Transverse colon (tissue), 4 donors: ENCODE data around the gene JPH3. TPM values are rescaled to one million over a fixed set of nuclear protein-coding genes. Genes with fewer than 3 reads are reported as not detected.
"Not testable (repeated sequence)": the region's sequence is repeated elsewhere in the genome, so short reads cannot be mapped to it uniquely, and the experiment has no call there.

Experiments used
- DNase-seq: peaks from one replicate; pipeline ENCODE4 v3.0.0-alpha.2; 2019
- H3K27ac ChIP-seq, 4 donors: fragments of 200-600 bp; sonication (generic); 2 replicates each; pipeline ENCODE4 v1.5.1; 2016 to 2018; ENCODE audit warnings: inconsistent platforms in 4 of 4
- H3K27me3 ChIP-seq: fragments of 200-600 bp; sonication (generic); 2 replicates; pipeline ENCODE4 v1.5.1; 2017; ENCODE audit warnings: inconsistent platforms
- H3K36me3 ChIP-seq, 4 donors: fragments of 200-600 bp; sonication (generic); 2 replicates each; pipeline ENCODE4 v1.5.1; 2017 to 2019; ENCODE audit warnings: inconsistent platforms in 4 of 4
- H3K4me1 ChIP-seq, 4 donors: fragments of 200-600 bp; sonication (generic); 2 replicates each; pipeline ENCODE4 v1.5.1; 2017 to 2020; ENCODE audit warnings: inconsistent platforms in 4 of 4
- H3K4me3 ChIP-seq, 4 donors: fragments of 200-600 bp; sonication (generic); 1 replicate in 1 of 4; 2 replicates in 3 of 4; pipeline versions ENCODE4 v1.5.1 to v1.6.1; 2017 to 2019; ENCODE audit warnings: inconsistent platforms in 4 of 4
- H3K9me3 ChIP-seq, 2 donors: fragments of 200-600 bp; sonication (generic); 2 replicates each; pipeline ENCODE4 v1.5.1; 2017 to 2019; ENCODE audit warnings: inconsistent platforms in 2 of 2
- CTCF ChIP-seq, 5 experiments: fragments of 200-600 bp in 3 of 5; fragments of 450-650 bp in 2 of 5; sonication (generic) in 3 of 5; IDR thresholded peaks; 1 replicate in 2 of 5; 2 replicates in 3 of 5; pipeline ENCODE4 v1.5.1; 2016 to 2017; ENCODE audit warnings: antibody characterized with exemption in 5 of 5, inconsistent platforms in 3 of 5, mild to moderate bottlenecking in 2 of 5, moderate library complexity in 1 of 5
- EP300 ChIP-seq: sonication (generic); formaldehyde crosslinking; IDR thresholded peaks from one replicate; pipeline ENCODE4 v1.6.1; 2017; ENCODE audit warnings: antibody characterized with exemption, low read depth
- POLR2A ChIP-seq: fragments of 450-650 bp; IDR thresholded peaks from one replicate; pipeline ENCODE4 v1.6.1; 2016; ENCODE audit warnings: antibody characterized with exemption, mild to moderate bottlenecking, moderate library complexity
- POLR2AphosphoS5 ChIP-seq, 3 donors: sonication (generic); formaldehyde crosslinking; IDR thresholded peaks; one replicate each; pipeline ENCODE4 v1.6.1; 2016; ENCODE audit warnings: antibody characterized with exemption in 3 of 3
- WGBS, 2 donors: methylation state at CpG; one replicate each; pipeline ENCODE4 v1.1.5; 2018; ENCODE audit warnings: low coverage in 1 of 2; 5-methylcytosine and 5-hydroxymethylcytosine counted together
- in situ Hi-C, 4 donors: fragments of 200-750 bp; cut with MboI; loops; one replicate each; pipeline versions ENCODE4 v1.15.0 to v1.15.1; 2017; ENCODE audit warnings: low sequenced_read_pairs in 3 of 4, low pct_ligation_motif_present in 1 of 4, low pct_unique_long_range_greater_than_20kb in 1 of 4
- intact Hi-C: fragments of 100-400 bp; cut with DNase I; formaldehyde crosslinking; loops from one replicate; pipeline ENCODE4 v1.15.1; 2023; ENCODE audit warnings: low total_unique reads
- total RNA-seq, 4 donors: library from RNA; depleted of rRNA; stranded (reverse); fragments of >200 nt; gene quantifications; one replicate each; pipeline ENCODE4 v1.1.0, GENCODE V29; 2016

JPH3 gene
- total RNA-seq, 4 donors from 2014 or later = 0.32 to 5.2 (median 0.41) TPM; not detected in 1

GRCh38 chr16:87678618-87679017 is 76.3 kb downstream of the JPH3 start:
- 29 to 54% methylated on average over 12 to 14 of the region's 14 CpGs for WGBS, 2 donors
- in situ Hi-C loops (no loop called here), intact Hi-C loops (no loop called here)
- H3K4me3 ChIP-seq = no peak overlapping the region
- no peaks in the 10 kb centered on the region for H3K36me3 ChIP-seq
- no peak overlapping the region for H3K27ac ChIP-seq
- peaks cover 17% of the 10 kb centered on the region for H3K27me3 ChIP-seq
- no peaks in the 10 kb centered on the region for H3K9me3 ChIP-seq
- DNase-seq = no peak
- no peaks in the 10 kb centered on the region for H3K4me1 ChIP-seq
- TF ChIP-seq EP300 (no peak), CTCF (IDR thresholded peaks at IDR 0.05) (peak in 1 of 5 experiments; percentile 8), POLR2A (no peak)

- TF ChIP-seq POLR2A (no peak), EP300 (no peak), POLR2AphosphoS5 (IDR thresholded peaks at IDR 0.05) (no peak), CTCF (IDR thresholded peaks at IDR 0.05) (no peak)
- intact Hi-C loops (no loop called here), in situ Hi-C loops (no loop called here)
- H3K9me3 ChIP-seq = no peaks in the 10 kb centered on the region
- peaks cover 18% of the 10 kb centered on the region for H3K27me3 ChIP-seq
- 72% methylated on average over 16 of the region's 18 CpGs; no CpG with 5 or more reads in 1 of the 2 donors for WGBS, 2 donors
- no peak overlapping the region for H3K4me3 ChIP-seq
- no peak for DNase-seq
- H3K4me1 ChIP-seq = no peaks in the 10 kb centered on the region
- H3K36me3 ChIP-seq = no peaks in the 10 kb centered on the region
- H3K27ac ChIP-seq = no peak overlapping the region
Measured at GRCh38 chr16:87679593-87680271, 77.4 kb downstream of the JPH3 start.

- TF ChIP-seq EP300 = no peak
- TF ChIP-seq CTCF (IDR thresholded peaks at IDR 0.05) = no peak
- TF ChIP-seq POLR2AphosphoS5 (IDR thresholded peaks at IDR 0.05) = no peak
- TF ChIP-seq POLR2A = no peak
- no peaks in the 10 kb centered on the region for H3K9me3 ChIP-seq
- intact Hi-C loops = no loop called here
- H3K4me3 ChIP-seq = no peak overlapping the region
- no peak for DNase-seq
- no peaks in the 10 kb centered on the region for H3K36me3 ChIP-seq
- no peak overlapping the region for H3K27ac ChIP-seq
- in situ Hi-C loops = no loop called here
- whole genome bisulfite sequencing, 2 donors = 73% methylated on average over 17 of the region's 17 CpGs; no CpG with 5 or more reads in 1 of the 2 donors
- peaks cover 22% of the 10 kb centered on the region for H3K27me3 ChIP-seq
- H3K4me1 ChIP-seq = no peaks in the 10 kb centered on the region
Measured at GRCh38 chr16:87680272-87680644, 78.0 kb downstream of the JPH3 start.

GRCh38 chr16:87681051-87681602 is 78.8 kb downstream of the JPH3 start:
- H3K27ac ChIP-seq, H3K9me3 ChIP-seq, in situ Hi-C loops, H3K4me3 ChIP-seq, H3K36me3 ChIP-seq, H3K4me1 ChIP-seq, intact Hi-C loops, DNase-seq: not testable (repeated sequence)
- 94 to 95% methylated on average over 3 to 59 of the region's 60 CpGs for WGBS, 2 donors
- peaks cover 20% of the 10 kb centered on the region for H3K27me3 ChIP-seq
